ENCODE measurements around the gene QRFP.

QRFP gene

DNA sequence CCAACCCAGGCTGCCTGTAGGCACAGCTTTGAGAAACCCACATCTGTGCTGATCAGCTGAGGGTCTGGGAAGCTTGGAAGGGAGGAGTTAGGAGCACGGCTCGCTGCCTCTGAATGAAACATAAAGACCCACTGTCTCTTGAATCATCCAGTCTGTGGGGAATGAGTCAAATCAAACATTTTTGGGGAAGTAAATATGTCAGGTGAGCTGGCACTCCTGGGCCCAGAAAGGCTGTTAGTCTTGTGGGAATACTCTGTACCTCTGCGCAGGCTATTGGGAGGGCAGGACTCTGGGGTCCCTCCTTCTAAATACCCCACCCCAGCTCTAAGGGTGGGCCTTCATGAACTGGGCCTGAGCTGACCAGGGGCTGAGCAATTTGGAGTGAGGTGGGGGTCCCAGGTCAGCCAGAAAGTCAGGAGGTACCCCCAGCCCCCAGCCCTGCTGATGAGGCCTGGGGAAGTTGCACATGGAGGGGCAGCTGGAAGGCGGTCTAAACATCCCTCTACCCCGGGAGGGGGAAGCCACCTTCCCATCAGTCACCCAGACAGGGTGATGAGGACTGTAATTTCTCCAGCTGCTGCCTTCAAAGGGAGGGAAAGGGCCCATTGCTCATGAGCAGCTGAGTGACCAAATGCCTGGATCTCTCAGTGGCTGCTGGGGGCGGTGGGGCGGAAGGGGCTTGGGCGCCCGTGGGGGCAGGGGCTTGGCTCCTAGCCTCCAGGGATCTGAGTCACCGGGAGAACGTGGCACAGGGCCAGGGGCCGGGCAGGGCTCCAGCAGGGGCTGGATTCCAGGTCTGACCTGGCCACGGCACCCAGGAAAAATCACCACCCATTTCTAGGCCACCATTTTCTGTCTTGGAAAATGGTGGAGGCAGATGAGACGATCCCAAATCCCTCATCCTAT is 31.6 kb upstream of the QRFP start:
- Mint-ChIP-seq H3K4me1 (no peaks in the 10 kb centered on the region), H3K36me3 (ENCODE audit: low read depth) (no peaks in the 10 kb centered on the region), H3K9me3 (no peaks in the 10 kb centered on the region), H3K27ac (no peak overlapping the region), H3K4me3 (no peak overlapping the region), H3K27me3 (peaks cover 22% of the 10 kb centered on the region)
- DNase-seq (no peak), ATAC-seq (peak; percentile 8)

DNA sequence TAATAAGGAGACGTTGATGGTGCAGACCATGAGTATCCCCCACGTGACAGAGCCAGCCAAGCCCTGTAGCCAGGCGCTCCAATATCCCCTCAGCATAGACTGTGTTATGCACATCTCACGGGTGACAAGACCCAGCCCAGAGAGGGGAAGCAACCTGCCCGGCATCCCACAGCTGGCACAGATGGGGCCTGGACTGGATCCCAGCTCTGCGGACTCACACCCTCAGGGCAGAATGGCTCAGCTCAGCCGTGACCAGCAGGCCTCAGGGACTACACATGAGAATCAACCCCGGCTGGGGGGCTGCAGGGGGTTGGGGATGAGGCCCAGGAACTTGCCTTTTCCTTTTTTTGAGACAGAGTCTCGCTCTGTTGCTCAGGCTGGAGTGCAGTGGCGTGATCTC is 30.7 kb upstream of the QRFP start:
- Mint-ChIP-seq H3K4me3 (no peak overlapping the region), H3K27me3 (peaks cover 13% of the 10 kb centered on the region), H3K27ac (no peak overlapping the region), H3K9me3 (no peaks in the 10 kb centered on the region), H3K4me1 (no peaks in the 10 kb centered on the region), H3K36me3 (ENCODE audit: low read depth) (no peaks in the 10 kb centered on the region)
- no peak for DNase-seq
- ATAC-seq = no peak

DNA sequence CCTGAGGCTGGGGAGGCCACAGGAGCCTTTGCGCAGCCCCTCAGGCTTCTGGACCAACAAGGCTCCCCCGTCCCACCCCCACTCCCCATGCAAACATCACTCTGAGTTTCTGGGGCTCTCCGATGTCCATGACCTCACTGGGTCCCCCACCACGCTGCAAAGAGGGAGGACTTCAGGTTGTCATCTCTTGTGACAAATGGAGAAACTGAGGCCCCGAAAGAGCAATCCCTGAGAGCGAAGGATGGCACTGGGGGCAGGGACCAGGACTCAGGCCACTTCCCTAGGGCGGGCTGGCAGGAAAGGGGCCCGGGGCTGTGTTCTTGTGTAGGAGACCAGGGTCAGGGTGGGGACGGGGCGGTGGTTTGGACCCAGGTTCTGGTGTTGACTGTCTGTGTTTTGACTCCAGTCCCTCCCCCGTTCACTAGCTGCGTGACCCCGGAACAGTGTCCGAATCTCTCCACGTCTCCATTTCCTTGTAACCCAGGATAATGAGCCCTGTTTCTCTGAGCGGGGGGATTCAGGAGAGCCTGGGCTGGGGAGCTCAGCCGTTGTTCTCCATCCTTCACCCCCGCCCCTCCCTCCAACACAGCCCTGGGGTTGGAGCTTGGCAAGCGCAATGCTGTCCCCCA is 28.6 kb upstream of the QRFP start:
- Mint-ChIP-seq H3K27me3 (peaks cover 7% of the 10 kb centered on the region), H3K27ac (no peak overlapping the region), H3K36me3 (ENCODE audit: low read depth) (no peaks in the 10 kb centered on the region), H3K9me3 (no peaks in the 10 kb centered on the region), H3K4me1 (no peaks in the 10 kb centered on the region), H3K4me3 (no peak overlapping the region)
- ATAC-seq (no peak), DNase-seq (no peak)

DNA sequence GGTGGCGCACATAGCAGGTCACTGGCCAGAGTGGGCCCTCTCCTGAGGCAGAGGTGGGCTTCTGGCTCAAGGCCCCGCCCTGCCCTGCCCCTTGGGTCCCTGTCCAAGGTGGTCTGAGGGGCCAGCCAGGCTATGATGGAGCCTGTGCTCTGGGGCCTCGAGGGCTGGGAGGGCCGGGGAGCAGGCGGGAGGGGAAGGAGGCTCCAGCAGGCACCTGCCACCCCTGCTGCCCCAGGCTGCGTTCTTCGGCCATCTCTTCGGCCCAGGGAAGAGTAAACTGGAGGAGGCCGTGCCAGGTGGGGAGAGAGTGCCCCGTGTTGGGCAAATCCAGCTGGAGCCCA is 27.8 kb upstream of the QRFP start:
- H3K27me3 Mint-ChIP-seq = peaks cover 4% of the 10 kb centered on the region

DNA sequence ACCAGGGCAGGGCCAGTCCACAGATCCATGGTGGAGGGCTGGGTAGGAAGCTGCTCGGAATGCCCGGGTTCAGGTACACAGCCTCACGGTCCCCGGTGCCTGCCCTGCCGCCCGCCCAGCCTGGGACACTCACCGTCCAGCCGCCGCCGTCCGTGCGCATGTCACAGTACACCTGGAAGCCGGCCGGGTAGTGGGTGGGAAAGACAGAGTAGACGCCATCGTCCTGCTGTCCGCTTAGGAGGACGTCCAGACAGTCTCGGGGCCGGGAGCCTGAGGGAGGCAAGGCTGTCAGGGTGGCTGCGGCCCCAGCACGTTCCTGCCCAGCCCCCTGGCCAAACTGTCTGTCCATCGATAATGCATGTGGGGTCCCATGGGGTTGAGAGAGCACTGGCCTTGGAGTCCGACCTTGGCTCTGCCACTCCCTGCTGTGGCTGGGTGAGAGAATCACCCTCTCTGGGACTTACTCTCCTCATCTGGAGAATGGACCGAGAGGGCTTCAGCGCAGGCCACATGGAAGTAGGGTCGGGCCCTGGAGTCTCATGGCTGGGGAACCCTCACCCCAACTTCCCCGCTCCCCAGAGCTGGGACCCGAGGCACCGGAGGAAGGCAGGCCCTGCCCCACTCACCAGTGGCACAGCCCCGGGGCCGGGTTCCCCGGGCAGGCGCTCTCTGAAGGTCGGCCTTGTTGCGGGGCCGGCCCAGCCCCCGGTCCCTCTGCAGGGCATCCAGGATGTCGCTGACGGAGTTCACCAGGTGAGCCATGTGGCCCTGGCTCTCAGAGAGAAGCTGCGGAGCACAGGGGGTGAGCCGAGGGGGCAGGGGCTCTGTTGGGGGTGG is 27.2 kb upstream of the QRFP start:
- H3K4me1 Mint-ChIP-seq = no peaks in the 10 kb centered on the region
- ATAC-seq (no peak), DNase-seq (no peak)
- H3K4me3 Mint-ChIP-seq = no peak overlapping the region
- no peaks in the 10 kb centered on the region for H3K36me3 Mint-ChIP-seq (ENCODE audit: low read depth)
- H3K27me3 Mint-ChIP-seq = peaks cover 4% of the 10 kb centered on the region
- H3K27ac Mint-ChIP-seq = no peak overlapping the region
- no peaks in the 10 kb centered on the region for H3K9me3 Mint-ChIP-seq

More for the DNA sequence above, 27.8 kb upstream of the QRFP start:
- Mint-ChIP-seq H3K36me3 (ENCODE audit: low read depth) (no peaks in the 10 kb centered on the region), H3K27ac (no peak overlapping the region), H3K4me1 (no peaks in the 10 kb centered on the region), H3K9me3 (no peaks in the 10 kb centered on the region), H3K4me3 (no peak overlapping the region)
- ATAC-seq (no peak), DNase-seq (no peak)

DNA sequence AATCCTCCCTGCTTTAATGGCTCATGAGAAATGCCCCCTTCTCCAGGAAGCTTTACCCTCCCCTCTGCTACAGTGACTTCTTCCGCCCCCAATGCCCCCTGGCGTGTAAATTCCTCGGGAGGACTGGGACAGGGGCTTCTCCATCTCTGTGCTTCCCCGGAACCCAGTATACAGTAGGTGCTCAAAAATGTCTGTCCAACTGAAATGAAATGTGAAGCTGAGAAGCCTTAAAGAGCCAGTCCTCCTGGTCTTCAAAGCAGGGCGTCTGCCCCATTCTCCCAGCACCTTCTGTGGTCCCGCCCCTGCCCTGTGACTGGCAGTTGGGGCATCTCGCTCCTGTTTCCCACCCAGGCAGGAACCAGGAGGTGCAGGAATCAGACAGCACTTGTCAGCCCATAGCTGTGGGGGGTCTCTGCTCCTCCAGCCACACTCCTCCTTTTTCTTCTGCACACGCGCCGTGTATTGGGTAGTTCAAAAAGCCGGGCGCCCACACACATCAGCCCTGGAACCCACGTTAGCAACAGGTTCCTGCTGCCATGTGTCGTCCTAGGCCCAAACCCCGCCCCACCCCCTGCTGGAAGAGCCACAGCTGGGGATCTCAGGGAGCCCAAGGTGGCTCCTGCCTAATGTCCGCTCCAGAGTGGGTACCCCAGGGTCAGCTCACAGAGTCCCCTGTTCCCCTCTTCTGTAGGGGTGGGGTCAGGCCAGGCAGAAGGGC is 26.4 kb upstream of the QRFP start:
- Mint-ChIP-seq H3K4me1 (no peaks in the 10 kb centered on the region), H3K27ac (no peak overlapping the region), H3K4me3 (no peak overlapping the region), H3K27me3 (peaks cover 4% of the 10 kb centered on the region), H3K36me3 (ENCODE audit: low read depth) (no peaks in the 10 kb centered on the region), H3K9me3 (no peaks in the 10 kb centered on the region)
- DNase-seq (no peak), ATAC-seq (no peak)

DNA sequence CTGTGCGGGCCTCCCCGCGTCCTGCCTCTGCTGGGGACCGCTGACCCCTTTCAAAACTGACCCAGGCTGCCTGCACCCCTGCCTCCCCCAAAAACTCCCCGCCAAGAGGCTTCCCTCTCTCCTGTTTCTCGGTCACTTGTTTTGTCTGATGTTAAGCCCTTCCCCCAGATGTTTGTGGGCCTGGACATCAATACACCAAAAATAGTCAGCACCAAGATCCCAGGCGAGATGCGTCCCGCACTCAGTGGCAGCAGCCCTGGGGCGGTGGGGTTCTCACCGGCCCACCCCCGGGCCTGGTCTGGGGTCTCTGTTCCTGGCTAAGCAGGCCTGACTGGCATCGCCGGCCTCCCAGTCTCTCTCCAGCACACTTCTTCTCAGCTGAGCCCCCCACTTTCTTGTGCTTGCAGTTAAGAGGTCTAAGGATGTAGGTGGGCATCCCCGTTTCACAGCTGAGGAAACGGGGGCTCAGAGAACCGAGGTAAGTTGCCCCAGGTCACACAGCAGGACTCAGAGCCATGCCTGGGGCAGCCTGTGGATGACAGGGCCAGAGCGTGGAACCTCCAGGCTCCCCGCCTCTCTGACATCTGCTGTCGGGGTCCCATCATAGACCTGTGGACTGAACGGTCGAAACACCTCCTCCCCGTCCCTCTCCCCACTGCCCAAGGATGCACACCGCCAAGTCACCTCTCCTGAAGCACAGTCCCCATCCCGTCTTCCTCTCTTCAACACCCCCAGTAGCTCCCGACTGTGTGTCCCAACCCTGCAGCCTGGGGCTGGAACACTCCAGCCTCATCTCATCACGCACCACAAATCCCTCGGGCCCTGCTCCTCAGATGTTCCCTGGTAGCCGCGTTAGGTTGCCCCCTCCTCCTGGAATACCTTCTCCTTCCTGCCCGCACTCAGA is 25.6 kb upstream of the QRFP start:
- Mint-ChIP-seq H3K27ac (no peak overlapping the region), H3K9me3 (no peaks in the 10 kb centered on the region), H3K27me3 (peaks cover 4% of the 10 kb centered on the region), H3K4me3 (no peak overlapping the region), H3K36me3 (ENCODE audit: low read depth) (no peaks in the 10 kb centered on the region), H3K4me1 (no peaks in the 10 kb centered on the region)
- ATAC-seq = no peak
- DNase-seq = no peak

DNA sequence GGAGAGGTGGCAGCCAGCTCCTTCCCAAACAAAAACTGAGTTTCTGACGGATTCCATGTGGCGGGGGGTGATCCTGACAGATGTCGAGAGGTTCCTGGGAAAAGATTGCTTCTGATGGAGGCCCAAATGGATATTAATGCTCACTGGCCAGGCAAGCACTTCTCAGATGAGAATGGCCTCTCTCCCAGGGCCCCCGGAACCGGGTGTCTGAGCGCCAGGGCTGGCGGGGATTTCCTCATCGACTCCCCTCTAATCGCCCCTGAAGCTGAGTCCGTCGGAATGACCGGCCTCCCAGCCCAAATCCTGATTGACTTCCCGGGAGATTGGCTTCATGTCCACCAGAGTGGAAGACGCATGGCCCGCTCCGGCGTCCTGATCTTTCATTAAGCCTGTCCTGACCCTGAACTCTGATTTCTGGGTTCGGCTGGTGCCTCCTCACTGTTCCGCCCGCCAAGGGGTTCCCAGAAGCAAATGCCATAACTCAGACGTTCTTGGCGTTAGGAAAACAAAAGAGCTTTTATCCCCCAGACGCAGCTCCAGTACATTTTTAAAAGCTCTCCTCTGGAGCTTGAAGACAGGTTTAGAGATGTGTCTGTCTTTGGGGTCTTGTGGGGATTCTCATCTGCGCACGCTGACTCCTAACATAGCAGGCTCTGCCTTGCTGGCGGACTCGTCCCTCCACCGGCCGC is 24.8 kb upstream of the QRFP start:
- Mint-ChIP-seq H3K4me3 (no peak overlapping the region), H3K4me1 (no peaks in the 10 kb centered on the region), H3K27ac (no peak overlapping the region), H3K9me3 (no peaks in the 10 kb centered on the region), H3K36me3 (ENCODE audit: low read depth) (no peaks in the 10 kb centered on the region), H3K27me3 (peaks cover 4% of the 10 kb centered on the region)
- ATAC-seq (no peak), DNase-seq (no peak)

DNA sequence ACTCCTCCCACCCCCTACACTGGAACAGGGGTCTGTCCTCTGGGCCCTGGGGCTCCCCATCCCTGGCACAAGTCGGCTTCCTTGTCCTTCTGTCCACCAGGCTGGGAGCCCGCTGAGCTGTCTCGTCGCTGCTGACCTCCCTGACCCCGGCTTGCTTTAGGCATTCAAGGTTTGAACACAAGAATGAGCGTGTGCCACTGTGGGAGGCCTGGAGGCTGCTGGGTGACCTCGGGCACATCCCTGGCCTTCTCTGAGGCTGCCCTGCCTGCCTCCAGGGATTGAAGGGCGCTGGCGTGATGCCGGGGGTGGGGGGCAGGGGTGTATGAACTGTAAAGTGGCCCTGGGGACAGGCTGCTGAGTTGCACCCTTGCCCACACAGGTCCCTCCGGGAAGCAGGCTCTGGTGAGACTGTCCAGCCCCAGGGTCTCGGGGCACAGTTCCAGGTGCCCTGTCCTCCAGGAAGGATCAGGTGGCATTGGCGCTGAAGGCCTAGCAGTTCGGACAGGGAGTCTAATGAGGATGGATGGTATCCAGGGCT is 24.2 kb upstream of the QRFP start:
- Mint-ChIP-seq H3K4me1 (no peaks in the 10 kb centered on the region), H3K9me3 (no peaks in the 10 kb centered on the region), H3K4me3 (no peak overlapping the region), H3K27me3 (peaks cover 1% of the 10 kb centered on the region), H3K36me3 (ENCODE audit: low read depth) (no peaks in the 10 kb centered on the region), H3K27ac (no peak overlapping the region)
- DNase-seq (no peak), ATAC-seq (no peak)

DNA sequence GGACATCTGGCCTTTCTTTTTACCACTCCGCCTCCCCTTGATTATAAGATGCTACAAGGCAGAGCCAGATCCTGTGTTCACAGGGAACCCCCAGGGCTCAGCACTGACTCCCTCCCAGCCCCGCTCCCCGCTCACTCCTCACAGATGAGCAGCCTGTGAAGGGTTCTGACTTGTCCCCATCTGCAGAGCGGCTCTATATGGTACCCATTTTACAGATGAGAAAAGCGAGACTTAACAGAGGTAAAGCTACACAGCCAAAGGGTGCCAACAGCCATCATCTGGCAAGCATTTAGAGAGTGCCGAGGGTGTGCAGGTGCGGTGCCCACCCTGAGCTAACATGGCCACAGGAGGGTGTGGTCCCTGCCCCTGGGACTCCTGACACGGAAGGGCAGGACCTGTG is 23.6 kb upstream of the QRFP start:
- no peaks in the 10 kb centered on the region for H3K9me3 Mint-ChIP-seq

DNA sequence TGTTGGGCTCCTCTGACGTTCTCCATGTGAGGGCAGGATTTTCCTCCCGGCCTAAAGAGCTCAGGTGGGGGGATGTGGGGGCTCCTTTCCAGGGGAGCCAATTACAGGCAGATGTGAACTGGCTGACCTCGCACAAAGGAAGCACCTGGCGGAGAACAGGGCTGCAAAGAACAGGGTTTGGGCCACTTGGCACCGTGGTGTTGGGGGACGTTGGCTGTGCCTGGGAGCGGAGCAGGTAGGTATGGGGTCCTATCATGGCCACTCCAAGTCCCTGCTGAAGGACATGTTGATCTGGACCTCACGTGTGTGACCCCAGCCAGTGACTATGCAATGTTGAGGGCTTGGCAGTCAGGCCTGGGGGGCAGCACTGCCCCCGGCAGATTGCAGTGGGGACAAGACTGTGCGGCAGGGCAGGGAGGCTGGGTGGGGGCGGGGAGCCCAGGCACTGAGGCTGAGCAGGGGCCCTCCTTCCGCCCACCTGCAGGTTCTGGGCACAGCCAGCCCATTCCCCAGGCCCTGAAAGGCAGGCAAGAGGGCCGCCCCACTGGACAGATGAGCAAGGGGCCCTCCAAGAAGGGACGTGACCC is 23.0 kb upstream of the QRFP start:
- no peaks in the 10 kb centered on the region for H3K27me3 Mint-ChIP-seq
- ATAC-seq (no peak), DNase-seq (no peak)
- H3K36me3 Mint-ChIP-seq (ENCODE audit: low read depth) = no peaks in the 10 kb centered on the region
- no peaks in the 10 kb centered on the region for H3K4me1 Mint-ChIP-seq
- H3K27ac Mint-ChIP-seq = no peak overlapping the region
- no peaks in the 10 kb centered on the region for H3K9me3 Mint-ChIP-seq
- no peak overlapping the region for H3K4me3 Mint-ChIP-seq

More for the DNA sequence above, 23.6 kb upstream of the QRFP start:
- ATAC-seq (no peak), DNase-seq (no peak)
- H3K4me3 Mint-ChIP-seq = no peak overlapping the region
- no peak overlapping the region for H3K27ac Mint-ChIP-seq
- H3K4me1 Mint-ChIP-seq = no peaks in the 10 kb centered on the region
- no peaks in the 10 kb centered on the region for H3K27me3 Mint-ChIP-seq
- no peaks in the 10 kb centered on the region for H3K36me3 Mint-ChIP-seq (ENCODE audit: low read depth)

DNA sequence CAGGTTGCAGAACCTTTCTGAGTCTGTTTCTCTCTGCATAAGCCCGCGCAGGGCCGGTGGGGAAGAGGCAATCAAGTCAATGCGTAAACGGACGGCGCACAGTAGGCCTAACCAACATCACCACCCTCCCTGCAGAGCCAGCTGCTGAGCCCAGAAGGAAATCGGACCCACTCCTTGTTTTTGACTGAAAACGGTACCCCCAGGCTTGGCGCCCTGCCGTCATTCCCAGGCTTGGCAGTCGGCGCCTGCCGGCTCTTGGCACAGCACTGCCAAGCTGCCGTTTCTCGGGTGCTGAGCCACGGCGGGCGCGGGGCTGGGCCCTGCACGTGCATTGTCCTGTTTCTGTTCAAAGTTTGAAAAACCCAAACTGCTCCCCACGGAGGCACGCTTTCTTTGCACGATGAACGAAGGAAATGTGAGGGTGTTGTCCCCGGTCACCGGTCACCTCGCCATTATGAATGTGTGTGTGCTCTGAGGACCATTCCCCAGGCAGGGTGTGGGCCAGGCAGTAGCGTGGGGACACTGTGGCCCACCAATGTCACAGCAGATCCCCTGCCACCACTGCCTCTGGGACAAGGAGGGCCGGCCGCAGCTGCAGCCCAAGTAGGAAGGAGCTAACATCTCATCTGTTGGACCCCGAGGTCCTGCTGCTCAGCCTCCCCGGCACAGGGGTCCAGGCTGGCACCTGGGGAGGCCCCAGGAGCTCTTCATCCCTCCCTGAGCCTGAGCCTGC is 22.4 kb upstream of the QRFP start:
- no peaks in the 10 kb centered on the region for H3K4me1 Mint-ChIP-seq
- H3K36me3 Mint-ChIP-seq (ENCODE audit: low read depth) = no peaks in the 10 kb centered on the region
- DNase-seq = no peak
- H3K9me3 Mint-ChIP-seq = no peaks in the 10 kb centered on the region
- ATAC-seq = no peak
- no peak overlapping the region for H3K4me3 Mint-ChIP-seq
- no peak overlapping the region for H3K27ac Mint-ChIP-seq
- no peaks in the 10 kb centered on the region for H3K27me3 Mint-ChIP-seq

Measured in activated naive CD8-positive, alpha-beta T cell treated with anti-CD3 and anti-CD28 coated beads, Interleukin-2, amount 50 U/mL, for 24 hours (primary cell).